Large intestine (tissue), 3 donors: ENCODE results near the gene ZNF84. TPM values are rescaled to one million over a fixed set of nuclear protein-coding genes. Genes with fewer than 3 reads are reported as not detected.
A peak's percentile ranks its signal among the peaks of the same experiment; 100 is the strongest.

Experiments
- DNase-seq, 2 donors: peaks; one replicate each; pipeline versions ENCODE4 v3.0.0 to v3.0.0-alpha.2; 2013
- H3K27ac ChIP-seq: one replicate; pipeline ENCODE4 v1.5.1; 2013; ENCODE audit warnings: low read length
- H3K27me3 ChIP-seq: 2 replicates; pipeline ENCODE4 v1.6.1; 2013; ENCODE audit warnings: low read length; ENCODE audit not compliant: control insufficient read depth, insufficient read depth
- H3K36me3 ChIP-seq: 2 replicates; pipeline ENCODE4 v1.6.1; 2013; ENCODE audit warnings: low read length; ENCODE audit not compliant: control insufficient read depth, insufficient read depth
- H3K4me1 ChIP-seq: one replicate; pipeline ENCODE4 v1.6.1; 2013; ENCODE audit warnings: low read length; ENCODE audit not compliant: control insufficient read depth, insufficient read depth
- H3K4me3 ChIP-seq: one replicate; pipeline ENCODE4 v1.5.1; 2013; ENCODE audit warnings: low read length
- H3K9me3 ChIP-seq: one replicate; pipeline ENCODE4 v1.6.1; 2013; ENCODE audit warnings: mild to moderate bottlenecking, low read depth, low read length, moderate library complexity; ENCODE audit not compliant: control insufficient read depth
- WGBS: methylation state at CpG from one replicate; pipeline ENCODE4 v1.1.5; 2013; ENCODE audit warnings: low lambda C conversion rate; ENCODE audit not compliant: insufficient coverage; 5-methylcytosine and 5-hydroxymethylcytosine counted together
- polyA plus RNA-seq: library from polyadenylated mRNA; unstranded; fragments of 120-200 nt; gene quantifications from one replicate; pipeline ENCODE4 v1.2.1, GENCODE V29; 2013

ZNF84 gene
- polyA plus RNA-seq, 1 donor: 40.2 TPM

GRCh38 chr12:133061954-133062353 is 24.6 kb downstream of the ZNF84 start:
- Histone ChIP-seq H3K9me3 (peaks cover 70% of the 10 kb centered on the region), H3K4me1 (no peaks in the 10 kb centered on the region), H3K4me3 (no peak overlapping the region), H3K36me3 (peaks cover 9% of the 10 kb centered on the region), H3K27ac (no peak overlapping the region), H3K27me3 (no peaks in the 10 kb centered on the region)
- WGBS: 83% methylated on average over 1 of the region's 1 CpG
- no peak for DNase-seq

- Histone ChIP-seq H3K4me3 (no peak overlapping the region), H3K27me3 (no peaks in the 10 kb centered on the region), H3K27ac (no peak overlapping the region), H3K36me3 (no peaks in the 10 kb centered on the region), H3K9me3 (peaks cover 63% of the 10 kb centered on the region), H3K4me1 (no peaks in the 10 kb centered on the region)
- WGBS: no CpG with 5 or more reads among the region's 1 CpG
- DNase-seq: no peak
Measured at GRCh38 chr12:133063556-133063955, 26.2 kb downstream of the ZNF84 start.

- Histone ChIP-seq H3K9me3 (peaks cover 30% of the 10 kb centered on the region), H3K27ac (no peak overlapping the region), H3K27me3 (no peaks in the 10 kb centered on the region), H3K4me1 (no peaks in the 10 kb centered on the region), H3K4me3 (no peak overlapping the region), H3K36me3 (no peaks in the 10 kb centered on the region)
- 93% methylated on average over 2 of the region's 2 CpGs for WGBS
- DNase-seq: no peak
Measured at GRCh38 chr12:133073836-133074235, 36.5 kb downstream of the ZNF84 start.

- DNase-seq: peak; percentile 100
- Histone ChIP-seq H3K27ac (peak overlapping the region; percentile 98), H3K9me3 (peaks cover 43% of the 10 kb centered on the region), H3K4me3 (peak overlapping the region; percentile 93), H3K4me1 (peaks cover 6% of the 10 kb centered on the region), H3K36me3 (peaks cover 29% of the 10 kb centered on the region), H3K27me3 (no peaks in the 10 kb centered on the region)
- WGBS: no CpG with 5 or more reads among the region's 22 CpGs
Measured at GRCh38 chr12:133080026-133080367, 42.7 kb downstream of the ZNF84 start.

- WGBS: no CpG with 5 or more reads among the region's 69 CpGs
Measured at GRCh38 chr12:133080368-133081158, 43.3 kb downstream of the ZNF84 start, which contains the start of gene ZNF140. Gene ZNF140, plus strand, starts transcription at chr12:133080923. Its CDS starts 398 bp downstream, at chr12:133081321.

GRCh38 chr12:133081159-133081780 is 44.0 kb downstream of the ZNF84 start:
- no peaks in the 10 kb centered on the region for H3K27me3 ChIP-seq
- DNase-seq: no peak
- no CpG with 5 or more reads among the region's 17 CpGs for WGBS
- peaks cover 41% of the 10 kb centered on the region for H3K36me3 ChIP-seq
- peak overlapping the region; percentile 93 for H3K4me3 ChIP-seq
- H3K4me1 ChIP-seq: peaks cover 6% of the 10 kb centered on the region
- H3K27ac ChIP-seq: peak overlapping the region; percentile 98
- peaks cover 53% of the 10 kb centered on the region for H3K9me3 ChIP-seq

More at GRCh38 chr12:133080368-133081158, 43.3 kb downstream of the ZNF84 start, which contains the start of gene ZNF140:
- Histone ChIP-seq H3K27ac (peak within 1 kb of the TSS; percentile 98), H3K27me3 (no peaks in the 10 kb centered on the region), H3K9me3 (peaks cover 48% of the 10 kb centered on the region), H3K4me3 (peak within 1 kb of the TSS; percentile 93), H3K36me3 (peaks cover 34% of the 10 kb centered on the region), H3K4me1 (peaks cover 6% of the 10 kb centered on the region)
- DNase-seq: peak; percentile 98 to 99

- no peak overlapping the region for H3K4me3 ChIP-seq
- peaks cover 61% of the 10 kb centered on the region for H3K9me3 ChIP-seq
- peaks cover 6% of the 10 kb centered on the region for H3K4me1 ChIP-seq
- no peak for DNase-seq
- WGBS: 100% methylated on average over 1 of the region's 6 CpGs
- no peak overlapping the region for H3K27ac ChIP-seq
- H3K27me3 ChIP-seq: no peaks in the 10 kb centered on the region
- H3K36me3 ChIP-seq: peaks cover 54% of the 10 kb centered on the region
Measured at GRCh38 chr12:133083345-133083744, 46.0 kb downstream of the ZNF84 start.

GRCh38 chr12:133105620-133106019 is 68.3 kb downstream of the ZNF84 start:
- DNase-seq: no peak
- Histone ChIP-seq H3K27me3 (no peaks in the 10 kb centered on the region), H3K4me3 (no peak overlapping the region), H3K4me1 (no peaks in the 10 kb centered on the region), H3K9me3 (peaks cover 72% of the 10 kb centered on the region), H3K27ac (no peak overlapping the region), H3K36me3 (peaks cover 34% of the 10 kb centered on the region)
- no CpG with 5 or more reads among the region's 3 CpGs for WGBS

- no CpG with 5 or more reads among the region's 5 CpGs for WGBS
- Histone ChIP-seq H3K27me3 (no peaks in the 10 kb centered on the region), H3K9me3 (peaks cover 72% of the 10 kb centered on the region), H3K4me3 (no peak overlapping the region), H3K27ac (no peak overlapping the region), H3K36me3 (peaks cover 33% of the 10 kb centered on the region), H3K4me1 (no peaks in the 10 kb centered on the region)
- DNase-seq: no peak
Measured at GRCh38 chr12:133106253-133106652, 68.9 kb downstream of the ZNF84 start.

- H3K27ac ChIP-seq: no peak overlapping the region
- peaks cover 67% of the 10 kb centered on the region for H3K9me3 ChIP-seq
- WGBS: no CpG with 5 or more reads among the region's 1 CpG
- no peak for DNase-seq
- H3K4me3 ChIP-seq: no peak overlapping the region
- H3K4me1 ChIP-seq: no peaks in the 10 kb centered on the region
- H3K27me3 ChIP-seq: no peaks in the 10 kb centered on the region
- peaks cover 29% of the 10 kb centered on the region for H3K36me3 ChIP-seq
Measured at GRCh38 chr12:133107121-133107520, 69.8 kb downstream of the ZNF84 start.
